HG03135 (cell line): ENCODE results near the gene TPT1.

Experiments used
- ATAC-seq: cut with Tn5 transposase; IDR thresholded peaks from one replicate; pipeline ENCODE4 v1.9.1; 2021; ENCODE audit warnings: mild to moderate bottlenecking, moderate library complexity; ENCODE audit not compliant: unreplicated experiment

Gene TPT1

GRCh38 chr13:45335397-45336024 is 5.5 kb downstream of the TPT1 start:
- no peak for ATAC-seq

- no peak for ATAC-seq
Observed at GRCh38 chr13:45333977-45334922, 6.7 kb downstream of the TPT1 start.

DNA sequence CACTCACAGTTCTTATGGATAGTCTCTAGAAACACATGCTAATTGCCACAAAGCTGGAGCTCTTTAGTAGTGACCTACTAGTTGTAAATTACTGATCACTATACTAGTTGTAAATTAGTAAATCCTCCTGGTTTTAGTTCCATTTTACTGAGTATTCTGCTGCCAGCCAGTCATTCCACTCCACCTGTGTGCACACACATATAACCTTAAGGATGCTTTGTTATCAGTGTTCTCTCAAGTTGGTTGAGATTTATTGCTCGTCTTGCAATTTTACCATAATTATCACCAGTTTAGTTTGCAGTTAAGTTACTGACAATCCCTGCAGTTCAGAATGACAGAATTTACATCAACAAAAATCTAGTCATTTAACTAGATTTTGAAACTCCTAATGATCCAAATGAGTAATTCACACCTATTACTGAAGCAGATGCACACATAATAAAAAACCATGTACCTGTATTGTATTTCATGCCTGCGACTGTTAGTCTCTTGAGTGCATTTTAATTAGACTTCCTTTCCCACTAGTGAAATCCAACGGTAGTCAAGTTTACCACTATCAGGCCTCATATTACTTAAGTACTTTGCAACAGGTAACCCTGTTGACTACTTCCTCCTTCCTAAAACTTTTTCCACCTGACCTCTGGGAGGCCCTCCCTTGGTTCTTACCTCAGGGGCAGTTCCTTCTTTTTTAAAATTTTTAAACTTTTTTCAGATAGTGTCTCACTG is 7.6 kb downstream of the TPT1 start:
- no peak for ATAC-seq

GRCh38 chr13:45332831-45333219 is 8.2 kb downstream of the TPT1 start:
- ATAC-seq: no peak

DNA sequence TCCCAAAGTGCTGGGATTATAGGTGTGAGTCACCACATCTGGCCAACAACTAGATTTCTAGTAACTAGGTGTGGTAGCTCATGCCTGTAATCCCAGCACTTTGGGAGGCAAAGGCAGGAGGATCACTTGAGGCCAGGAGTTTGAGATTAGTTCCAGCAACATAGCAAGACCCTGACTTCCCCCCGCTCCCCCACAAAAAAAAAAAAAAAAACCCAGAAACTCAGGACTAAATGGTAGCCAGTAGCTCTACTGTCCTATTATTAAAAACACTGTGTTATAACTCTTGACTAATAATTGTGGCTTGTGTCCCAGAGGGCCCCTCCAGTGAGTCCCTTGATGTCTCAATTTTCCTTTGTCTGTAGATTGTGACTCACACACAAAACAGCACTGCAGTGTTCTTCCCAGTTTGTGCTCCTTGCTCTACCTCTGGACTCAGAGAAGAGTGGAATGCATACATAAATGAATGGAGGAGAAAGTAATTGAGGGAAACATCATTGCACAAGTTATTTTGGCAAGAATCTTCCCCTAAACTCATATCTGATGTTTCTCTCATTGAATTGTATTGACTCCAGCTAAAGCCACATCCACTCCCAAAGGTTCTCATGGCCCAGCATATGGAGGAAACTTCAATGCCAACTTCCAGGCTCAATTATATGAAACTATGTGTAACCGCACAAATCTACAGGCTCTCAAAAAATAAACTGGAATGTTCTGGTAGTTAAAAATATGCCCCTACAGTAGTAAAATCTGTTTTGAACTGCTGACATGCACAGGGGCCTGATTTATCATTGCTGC is 8.8 kb downstream of the TPT1 start:
- no peak for ATAC-seq

GRCh38 chr13:45331692-45332035 is 9.3 kb downstream of the TPT1 start:
- no peak for ATAC-seq

DNA sequence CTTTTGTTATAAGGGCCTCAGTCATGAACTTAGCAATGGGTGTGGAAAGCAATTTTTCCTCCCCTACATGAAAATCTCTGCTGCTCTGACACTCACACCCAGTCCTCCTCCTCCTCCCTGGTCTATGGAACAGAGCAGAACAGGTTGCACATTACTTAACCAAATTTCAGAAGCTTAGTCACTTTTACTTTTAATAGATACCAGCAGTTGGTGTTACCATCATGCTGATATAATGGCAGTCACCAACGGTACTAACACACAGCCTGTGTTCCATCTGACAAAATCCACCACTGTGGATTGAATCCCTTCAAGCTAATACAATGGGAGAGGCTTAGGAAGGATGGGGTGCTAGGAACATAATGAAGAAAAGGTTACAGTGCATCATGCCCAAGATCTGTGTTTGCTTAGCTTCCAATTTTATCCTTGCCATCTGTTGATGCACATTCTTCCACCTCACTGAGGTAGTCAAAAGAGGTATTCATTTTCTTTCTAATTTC is 9.8 kb downstream of the TPT1 start:
- ATAC-seq: no peak

DNA sequence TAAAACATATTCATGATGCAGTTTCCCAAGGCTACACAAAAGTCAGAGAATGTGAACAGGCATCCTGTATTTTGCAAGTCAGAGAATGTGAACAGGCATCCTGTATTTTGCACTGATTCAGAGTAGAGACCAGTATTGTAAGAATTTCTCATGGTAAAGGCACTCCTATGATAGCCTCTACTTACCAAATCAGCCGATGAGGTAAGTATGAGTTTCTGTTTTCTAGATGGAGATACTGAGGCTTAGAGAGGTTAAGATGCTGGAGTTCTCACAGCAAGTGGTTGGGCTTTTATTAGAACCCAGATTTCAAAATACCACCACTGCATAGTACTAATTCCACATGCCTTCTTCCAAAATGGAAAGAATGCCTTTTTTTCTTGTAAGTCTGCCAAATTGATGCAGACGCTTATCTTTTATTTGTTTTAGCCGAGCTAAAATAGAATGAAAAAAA is 12.3 kb downstream of the TPT1 start:
- no peak for ATAC-seq

DNA sequence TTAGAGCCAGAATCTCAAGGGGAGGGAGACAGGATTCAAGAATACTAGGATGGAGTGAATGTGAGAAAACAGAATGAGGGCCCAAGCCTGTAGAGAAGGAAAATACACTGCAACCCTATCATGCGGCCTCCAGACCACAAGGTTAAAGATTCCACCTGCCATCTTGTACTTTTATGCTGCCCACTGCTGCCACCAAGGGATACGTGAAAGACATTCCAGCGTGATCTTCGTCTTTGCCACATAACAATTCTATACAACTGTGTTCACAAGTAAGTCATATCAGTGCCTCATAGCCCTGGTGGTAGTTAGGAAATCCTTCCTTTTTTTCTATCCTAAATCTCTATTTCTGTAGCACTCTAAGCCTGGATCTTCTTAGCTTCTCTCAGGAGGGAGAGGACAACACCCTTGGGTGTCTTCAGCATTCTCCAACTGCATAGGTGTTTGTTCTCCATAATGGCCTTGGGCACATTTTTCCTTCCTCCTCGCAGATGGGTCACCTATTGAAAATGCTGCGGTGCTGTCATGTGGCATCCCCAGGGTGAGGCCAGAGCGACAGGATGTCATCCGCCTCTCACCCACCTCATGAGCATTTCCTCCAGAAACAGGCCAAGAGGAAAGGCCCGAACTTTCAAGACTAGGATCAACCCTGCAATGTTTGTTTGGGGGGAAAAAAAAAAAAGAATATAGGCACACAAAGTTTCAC is 13.6 kb downstream of the TPT1 start:
- no peak for ATAC-seq

DNA sequence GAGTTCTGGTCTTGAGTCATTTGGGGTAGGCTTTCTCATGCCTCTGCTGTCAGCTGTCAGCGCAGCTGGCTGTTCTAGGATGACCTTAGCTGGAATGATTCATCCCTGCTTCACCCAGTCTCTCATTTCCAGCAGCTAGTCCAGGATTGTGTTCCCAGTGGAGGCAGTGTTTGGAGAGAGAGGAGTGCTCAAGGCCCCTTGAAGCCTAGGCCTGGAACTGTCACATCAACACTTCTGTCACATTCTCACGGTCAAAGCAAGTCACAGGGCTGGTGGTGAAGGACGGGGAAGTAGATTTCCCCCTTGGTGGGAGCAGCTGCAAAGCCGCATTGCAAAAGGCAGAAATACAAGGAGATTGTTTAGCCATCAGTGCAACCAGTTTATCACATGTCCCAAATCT is 15.2 kb downstream of the TPT1 start:
- no peak for ATAC-seq

DNA sequence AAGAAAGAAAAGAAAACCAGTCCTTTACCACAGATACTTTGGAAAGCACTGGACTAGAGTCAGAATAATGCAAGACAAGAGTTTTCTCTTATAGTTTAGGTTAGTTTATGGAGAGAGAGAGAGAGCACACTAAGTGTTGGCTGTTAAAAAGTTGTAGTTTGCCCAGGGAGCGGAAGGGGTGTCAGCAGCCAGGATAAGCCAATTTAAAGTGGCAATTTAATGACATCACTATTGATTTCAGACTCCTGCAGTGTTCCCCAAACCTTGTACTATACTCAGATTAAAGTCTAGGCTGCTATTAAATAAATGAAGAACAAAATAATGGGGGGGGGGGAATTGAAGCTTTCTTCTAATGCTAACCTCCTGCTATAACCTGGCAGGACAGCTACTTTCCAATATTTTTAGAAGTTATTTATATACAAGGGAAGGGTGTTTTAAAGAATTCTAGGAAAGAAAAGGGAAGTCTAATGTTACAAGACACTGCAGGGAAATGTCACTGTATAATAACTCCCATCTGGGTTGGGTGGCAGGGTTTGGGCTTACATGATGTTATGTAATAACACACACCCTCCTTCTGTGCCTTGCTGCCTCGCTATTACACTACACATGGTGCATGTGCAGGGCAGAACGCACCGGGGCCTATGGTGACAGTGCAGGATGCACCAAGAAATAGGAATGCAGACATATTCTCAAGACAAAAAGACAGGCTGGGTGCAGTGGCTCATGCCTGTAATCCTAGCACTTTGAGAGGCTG is 19.9 kb downstream of the TPT1 start:
- no peak for ATAC-seq

- no peak for ATAC-seq
Observed at GRCh38 chr13:45316996-45317395, 24.0 kb downstream of the TPT1 start.

GRCh38 chr13:45316338-45316737 is 24.6 kb downstream of the TPT1 start:
- no peak for ATAC-seq

DNA sequence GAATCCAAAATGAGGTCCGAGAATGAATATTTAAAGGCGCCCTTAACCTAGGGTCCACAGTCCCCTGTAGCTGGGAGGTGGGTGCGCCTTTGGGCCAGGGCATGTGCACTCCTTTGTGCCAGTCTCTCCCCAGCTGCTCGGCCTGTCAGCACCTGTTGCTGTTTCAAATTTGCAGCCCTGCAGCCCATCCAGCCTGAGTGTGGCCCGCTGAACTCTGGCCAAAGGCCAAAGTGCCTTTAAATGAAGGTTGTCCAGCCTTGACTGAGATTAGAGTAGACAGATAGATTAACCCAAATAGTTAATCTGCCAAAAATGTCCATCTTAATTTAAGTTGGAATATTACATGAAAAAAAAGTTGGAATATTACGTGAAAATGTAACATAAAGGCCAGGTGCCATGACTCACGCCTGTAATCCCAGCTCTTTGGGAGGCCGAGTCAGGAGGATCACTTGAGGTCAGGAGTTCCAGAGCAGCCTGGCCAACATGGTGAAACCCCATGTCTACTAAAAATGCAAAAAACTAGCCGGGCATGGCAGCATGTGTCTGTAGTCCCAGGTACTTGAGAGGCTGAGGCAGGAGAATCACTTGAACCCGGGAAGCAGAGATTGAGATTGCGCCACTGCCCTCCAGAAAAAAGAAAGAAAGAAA is 25.3 kb downstream of the TPT1 start:
- no peak for ATAC-seq

DNA sequence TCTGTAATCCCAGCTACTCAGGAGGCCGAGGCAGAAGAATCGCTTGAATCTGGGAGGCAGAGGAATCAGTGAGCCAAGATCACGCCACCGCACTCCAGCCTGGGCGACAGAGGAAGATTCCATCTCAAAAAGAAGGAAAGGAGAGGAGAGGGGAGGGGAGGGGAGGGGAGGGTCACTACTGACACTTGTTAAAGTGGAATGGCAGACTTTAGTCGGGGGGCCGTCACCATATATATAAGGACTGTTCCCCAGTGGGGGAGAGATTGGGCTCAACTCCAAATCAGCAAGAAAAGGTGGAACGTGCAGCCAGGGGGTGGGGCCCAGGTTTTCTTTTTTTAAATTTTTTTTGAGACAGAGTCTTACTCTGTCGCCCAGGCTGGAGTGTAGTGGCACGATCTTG is 26.2 kb downstream of the TPT1 start:
- ATAC-seq: no peak

DNA sequence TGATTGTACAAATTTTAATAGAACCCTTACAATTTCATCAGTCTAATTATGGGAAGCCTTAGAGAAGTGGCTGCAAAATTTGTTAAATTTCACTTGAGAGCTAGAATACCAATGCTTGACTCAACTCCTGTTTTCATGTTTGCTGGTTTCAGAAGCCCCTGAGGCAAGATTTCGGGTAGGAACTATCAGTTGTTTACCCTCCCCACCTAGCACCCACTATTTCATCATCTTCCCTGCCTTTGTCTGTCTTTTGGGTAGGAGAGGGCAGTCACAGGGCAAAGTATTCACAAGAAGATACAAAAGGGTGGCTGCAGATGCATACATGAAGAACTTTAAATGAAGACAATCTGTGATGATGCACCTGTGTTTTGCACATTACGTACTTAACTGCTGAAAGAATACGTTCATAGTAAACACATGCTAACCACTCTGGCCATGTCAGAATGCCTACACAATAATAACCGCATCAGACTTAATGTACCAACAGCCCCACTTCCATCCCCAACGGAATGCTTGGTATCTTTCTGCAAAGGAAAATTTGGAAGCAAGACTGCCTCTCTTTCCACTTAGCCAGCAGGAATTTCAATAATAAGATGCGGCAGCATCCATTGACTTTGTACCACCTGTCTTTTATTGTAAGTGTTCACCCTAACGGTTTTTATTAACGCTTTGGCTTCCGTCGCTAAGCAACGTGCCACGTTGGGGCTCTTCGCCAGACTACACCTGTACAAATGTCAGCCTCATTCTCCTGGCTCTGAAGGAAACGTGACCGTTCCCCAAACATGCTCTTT is 30.4 kb downstream of the TPT1 start:
- no peak for ATAC-seq

- ATAC-seq: no peak
Observed at GRCh38 chr13:45306966-45307365, 34.0 kb downstream of the TPT1 start.

DNA sequence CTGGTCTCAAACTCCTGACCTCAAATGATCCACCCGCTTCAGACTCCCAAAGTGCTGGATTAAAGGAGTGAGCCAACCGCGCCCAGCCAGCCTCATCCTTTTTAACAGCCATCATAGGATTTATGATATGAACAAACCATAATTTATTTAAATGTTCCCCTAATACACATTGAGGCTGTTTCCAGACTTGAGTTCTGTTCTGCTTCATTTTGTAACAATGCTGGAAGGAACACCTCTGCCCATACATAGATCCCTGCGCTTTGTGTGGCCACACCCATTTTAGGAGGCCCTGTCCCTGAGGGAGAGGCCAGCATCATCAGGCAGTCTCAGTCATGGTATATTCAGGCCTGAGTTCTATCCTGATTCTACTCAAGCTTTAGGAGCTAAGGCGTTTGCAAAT is 35.9 kb downstream of the TPT1 start:
- ATAC-seq: no peak
